CD8-positive, alpha-beta memory T cell (primary cell): Measurements from ENCODE around the gene CEMP1. TPM values are rescaled to one million over a fixed set of nuclear protein-coding genes. Genes with fewer than 3 reads are reported as not detected.

Experiments
- CTCF ChIA-PET: fragments of 350-600 bp; sonication (Branson Sonifier 250); formaldehyde crosslinking; loops from one replicate; lab custom pipeline; 2021; ENCODE audit warnings: antibody characterized with exemption; lab: Charles Lee
- POLR2A ChIA-PET: fragments of 350-600 bp; sonication (Branson Sonifier 250); formaldehyde crosslinking; loops from one replicate; lab custom pipeline; 2021; ENCODE audit warnings: antibody characterized with exemption; lab: Charles Lee
- DNase-seq, 5 donors: peaks; one replicate each; pipeline versions ENCODE4 v3.0.0 to v3.0.0-alpha.2; 2020 to 2022; ENCODE audit warnings: mixed read lengths in 1 of 5
- H3K27ac ChIP-seq: one replicate; pipeline ENCODE4 v1.7.0; 2013; ENCODE audit warnings: low read depth, mild to moderate bottlenecking, low read length, moderate library complexity
- H3K27me3 ChIP-seq: 2 replicates; pipeline ENCODE4 v1.7.0; 2013; ENCODE audit warnings: low read length, mild to moderate bottlenecking; ENCODE audit not compliant: insufficient read depth, poor library complexity, severe bottlenecking
- H3K36me3 ChIP-seq: 2 replicates; pipeline ENCODE4 v1.7.0; 2013; ENCODE audit warnings: mild to moderate bottlenecking, low read length, moderate library complexity; ENCODE audit not compliant: insufficient read depth
- H3K4me1 ChIP-seq: 2 replicates; pipeline ENCODE4 v1.7.0; 2013; ENCODE audit warnings: mild to moderate bottlenecking, low read length, moderate library complexity; ENCODE audit not compliant: insufficient read depth
- H3K4me3 ChIP-seq: 2 replicates; pipeline ENCODE4 v1.7.0; 2013; ENCODE audit warnings: mild to moderate bottlenecking, low read length
- H3K9me3 ChIP-seq: 2 replicates; pipeline ENCODE4 v1.7.0; 2013; ENCODE audit warnings: mild to moderate bottlenecking, low read length
- H3K27ac Mint-ChIP-seq, 8 donors: one replicate each; pipeline ENCODE4 v1.8.0; 2020 to 2021; ENCODE audit warnings: mixed read lengths in 8 of 8, mild to moderate bottlenecking in 6 of 8, inconsistent platforms in 3 of 8, moderate library complexity in 3 of 8
- H3K27me3 Mint-ChIP-seq, 2 donors: one replicate each; pipeline ENCODE4 v1.8.0; 2020 to 2021; ENCODE audit warnings: mixed read lengths in 2 of 2, mild to moderate bottlenecking in 1 of 2, moderate library complexity in 1 of 2
- H3K36me3 Mint-ChIP-seq, 3 donors: one replicate each; pipeline ENCODE4 v1.8.0; 2020 to 2021; ENCODE audit warnings: mixed read lengths in 3 of 3, inconsistent platforms in 1 of 3, mild to moderate bottlenecking in 1 of 3
- H3K4me1 Mint-ChIP-seq, 3 donors: one replicate each; pipeline ENCODE4 v1.8.0; 2020 to 2021; ENCODE audit warnings: mixed read lengths in 3 of 3, inconsistent platforms in 1 of 3, mild to moderate bottlenecking in 1 of 3
- H3K4me3 Mint-ChIP-seq, 7 donors: one replicate each; pipeline ENCODE4 v1.8.0; 2020 to 2021; ENCODE audit warnings: mixed read lengths in 7 of 7, mild to moderate bottlenecking in 6 of 7, moderate library complexity in 4 of 7, inconsistent platforms in 2 of 7
- H3K9me3 Mint-ChIP-seq, 5 donors: one replicate each; pipeline ENCODE4 v1.8.0; 2020 to 2022; ENCODE audit warnings: mixed read lengths in 5 of 5, mild to moderate bottlenecking in 3 of 5, moderate library complexity in 2 of 5, inconsistent platforms in 1 of 5
- polyA plus RNA-seq: library from polyadenylated mRNA; unstranded; fragments of 300-500 nt; fragmentation: Illumina TruSeq; gene quantifications from one replicate; pipeline ENCODE4 v1.2.3, GENCODE V29; 2021
- total RNA-seq, 2 experiments: library from RNA; stranded (reverse); gene quantifications; one replicate each; pipeline ENCODE4 v1.2.3, GENCODE V29; 2021

CEMP1 gene
- total and polyA plus RNA-seq, 3 experiments from 2014 or later, result 0.16 to 3.3 TPM; not detected in 1

DNA sequence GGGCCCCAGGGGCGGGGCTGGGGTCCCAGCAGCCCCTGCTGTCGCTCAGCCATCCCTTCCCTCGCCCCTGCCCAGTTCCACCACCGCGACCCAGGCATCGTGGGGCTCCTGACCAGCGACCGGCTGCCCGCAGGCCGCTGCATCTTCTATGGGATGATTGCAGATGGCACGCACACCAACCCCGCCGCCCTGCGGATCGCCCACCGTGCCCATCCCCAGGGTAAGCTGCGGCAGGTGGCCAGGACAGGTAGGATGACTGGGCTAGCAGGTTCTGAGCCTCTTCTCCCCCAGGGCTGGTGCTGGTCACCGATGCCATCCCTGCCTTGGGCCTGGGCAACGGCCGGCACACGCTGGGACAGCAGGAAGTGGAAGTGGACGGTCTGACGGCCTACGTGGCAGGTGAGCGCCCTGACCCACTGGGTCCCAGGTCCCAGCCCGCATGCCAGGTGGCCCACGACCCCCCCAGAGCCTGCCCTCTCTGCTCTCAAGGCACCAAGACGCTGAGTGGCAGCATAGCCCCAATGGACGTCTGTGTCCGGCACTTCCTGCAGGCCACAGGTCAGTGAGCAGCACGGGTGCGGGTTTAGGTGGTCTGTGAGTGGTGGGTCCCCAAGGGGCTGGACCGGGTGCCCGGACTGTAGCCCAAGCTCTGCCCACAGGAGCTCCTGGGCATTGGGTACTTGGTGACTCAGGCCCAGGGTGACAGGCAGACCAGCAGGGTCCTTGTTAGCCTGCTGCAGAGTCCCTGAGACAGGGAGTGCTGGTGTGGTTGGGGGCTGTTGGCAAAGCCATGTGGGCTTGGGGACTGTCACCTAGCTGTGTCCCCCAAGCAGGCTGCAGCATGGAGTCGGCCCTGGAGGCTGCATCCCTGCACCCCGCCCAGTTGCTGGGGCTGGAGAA lies 2.8 kb downstream of the CEMP1 start:
- H3K4me1 Mint-ChIP-seq, result peaks cover 18 to 32% (median 19%) of the 10 kb centered on the region in 3 donors
- H3K4me3 Mint-ChIP-seq, result peak overlapping the region in 1 of 7 donors; percentile 13
- CTCF ChIA-PET, result interaction anchor here (1.5 kb wide), 1 partner anchor 8 kb away, joined by 4 read pairs; the partner anchor contains the start of gene AMDHD2

GRCh38 chr16:2527784-2528100 lies 3.5 kb downstream of the CEMP1 start:
- peaks cover 12% of the 10 kb centered on the region for H3K36me3 ChIP-seq
- Mint-ChIP-seq H3K27ac (no peak overlapping the region), H3K36me3 (peaks cover 0 to 56% (median 4%) of the 10 kb centered on the region in 3 donors), H3K4me3 (no peak overlapping the region), H3K27me3 (no peaks in the 10 kb centered on the region), H3K4me1 (peaks cover 16 to 30% (median 16%) of the 10 kb centered on the region in 3 donors), H3K9me3 (peaks cover 0 to 5% (median 0%) of the 10 kb centered on the region in 5 donors)
- no peak overlapping the region for H3K4me3 ChIP-seq
- CTCF ChIA-PET, result no interaction called here
- POLR2A ChIA-PET, result no interaction called here
- H3K9me3 ChIP-seq, result no peaks in the 10 kb centered on the region
- H3K4me1 ChIP-seq, result peaks cover 7% of the 10 kb centered on the region
- no peaks in the 10 kb centered on the region for H3K27me3 ChIP-seq
- peak in 1 of 5 donors; percentile 48 for DNase-seq
- no peak overlapping the region for H3K27ac ChIP-seq

More for the DNA sequence above, 2.8 kb downstream of the CEMP1 start:
- H3K4me3 ChIP-seq, result no peak overlapping the region
- H3K4me1 ChIP-seq, result peaks cover 7% of the 10 kb centered on the region
- Mint-ChIP-seq H3K36me3 (peaks cover 0 to 52% (median 4%) of the 10 kb centered on the region in 3 donors), H3K9me3 (peaks cover 0 to 7% (median 0%) of the 10 kb centered on the region in 5 donors), H3K27ac (no peak overlapping the region), H3K27me3 (peaks cover 0 to 2% of the 10 kb centered on the region in 2 donors)
- no peaks in the 10 kb centered on the region for H3K27me3 ChIP-seq
- H3K27ac ChIP-seq, result no peak overlapping the region
- POLR2A ChIA-PET, result interaction anchor here (1.0 kb wide), 1 partner anchor 8 kb away, joined by 5 read pairs; the partner anchor contains the start of gene AMDHD2
- DNase-seq, result no peak
- H3K36me3 ChIP-seq, result peaks cover 8% of the 10 kb centered on the region
- no peaks in the 10 kb centered on the region for H3K9me3 ChIP-seq

DNA sequence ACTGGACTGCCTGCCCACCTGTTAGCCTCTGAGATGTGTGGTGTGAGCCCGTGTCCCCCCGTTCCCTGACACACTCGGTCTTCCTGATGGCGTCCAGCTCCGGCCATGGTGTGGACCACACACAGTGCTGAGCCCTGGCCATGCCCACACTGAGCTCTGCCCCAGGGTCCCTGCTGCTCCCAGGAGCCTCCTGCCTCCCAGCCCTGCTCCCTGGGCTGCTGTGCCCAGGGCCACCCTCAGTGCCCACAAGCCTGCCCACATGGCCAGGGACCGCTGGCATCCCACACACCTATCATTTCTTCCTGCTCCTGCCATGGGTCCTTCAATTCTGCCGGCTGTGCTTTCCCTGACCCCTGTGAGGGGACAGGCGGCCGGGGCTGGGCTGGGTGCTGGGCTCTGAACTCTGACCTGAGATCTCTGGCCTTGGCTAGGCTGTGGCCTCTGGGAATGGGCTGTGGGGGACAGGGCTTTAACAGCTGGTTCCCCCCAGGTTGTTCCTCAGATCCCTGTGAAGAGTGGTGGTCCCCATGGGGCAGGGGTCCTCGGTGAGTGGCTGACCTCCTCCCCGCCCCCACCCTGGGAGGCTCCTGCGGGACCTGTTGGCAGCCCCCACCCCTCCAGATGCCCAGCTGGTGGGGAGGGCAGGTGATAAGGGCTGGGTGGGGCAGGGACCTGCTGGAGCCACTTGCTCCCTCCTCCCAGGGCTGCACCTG lies 4.0 kb downstream of the CEMP1 start:
- Histone ChIP-seq H3K27ac (no peak overlapping the region), H3K36me3 (peaks cover 12% of the 10 kb centered on the region), H3K4me3 (no peak overlapping the region), H3K27me3 (no peaks in the 10 kb centered on the region), H3K9me3 (no peaks in the 10 kb centered on the region), H3K4me1 (peaks cover 7% of the 10 kb centered on the region)
- no peak for DNase-seq
- Mint-ChIP-seq H3K36me3 (peaks cover 0 to 51% (median 4%) of the 10 kb centered on the region in 3 donors), H3K4me3 (no peak overlapping the region), H3K9me3 (peaks cover 0 to 2% (median 0%) of the 10 kb centered on the region in 5 donors), H3K27me3 (no peaks in the 10 kb centered on the region), H3K4me1 (peaks cover 12 to 25% (median 13%) of the 10 kb centered on the region in 3 donors), H3K27ac (no peak overlapping the region)
- ChIA-PET CTCF (no interaction called here), POLR2A (no interaction called here)

DNA sequence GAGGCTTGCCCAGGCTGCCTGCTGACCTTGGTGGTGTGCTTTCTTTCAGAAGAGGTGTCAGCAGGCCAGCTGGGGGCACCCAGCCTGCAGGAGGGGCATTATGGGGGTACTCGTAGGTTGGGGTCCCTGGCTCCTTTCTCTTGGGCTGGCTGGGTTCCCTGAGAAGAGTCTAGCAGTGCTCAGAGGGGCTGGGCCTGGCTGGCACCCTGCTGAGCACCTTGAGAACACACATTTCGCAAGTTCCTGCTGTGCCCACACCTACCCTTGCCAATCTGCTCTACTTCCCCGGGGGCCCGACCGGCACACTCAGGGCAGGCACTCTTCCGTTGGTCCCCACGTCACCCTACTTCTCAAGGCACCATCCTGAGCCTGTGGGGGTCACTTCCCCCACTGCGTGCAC lies 5.1 kb downstream of the CEMP1 start:
- H3K4me3 ChIP-seq, result no peak overlapping the region
- peaks cover 12% of the 10 kb centered on the region for H3K36me3 ChIP-seq
- H3K27me3 ChIP-seq, result no peaks in the 10 kb centered on the region
- Mint-ChIP-seq H3K27ac (no peak overlapping the region), H3K27me3 (no peaks in the 10 kb centered on the region), H3K4me1 (peaks cover 9 to 22% (median 11%) of the 10 kb centered on the region in 3 donors), H3K4me3 (no peak overlapping the region), H3K36me3 (peaks cover 0 to 57% (median 4%) of the 10 kb centered on the region in 3 donors), H3K9me3 (no peaks in the 10 kb centered on the region)
- DNase-seq, result no peak
- POLR2A ChIA-PET, result no interaction called here
- peaks cover 8% of the 10 kb centered on the region for H3K4me1 ChIP-seq
- no peaks in the 10 kb centered on the region for H3K9me3 ChIP-seq
- CTCF ChIA-PET, result no interaction called here
- H3K27ac ChIP-seq, result no peak overlapping the region

GRCh38 chr16:2524339-2524938 lies 6.8 kb downstream of the CEMP1 start:
- Mint-ChIP-seq H3K27ac (peak overlapping the region in 6 of 8 donors; percentile 4 to 93 (median 65)), H3K36me3 (peaks cover 0 to 61% (median 7%) of the 10 kb centered on the region in 3 donors), H3K4me3 (peak overlapping the region in 2 of 7 donors; percentile 2 to 75), H3K9me3 (no peaks in the 10 kb centered on the region), H3K27me3 (peaks cover 0 to 6% of the 10 kb centered on the region in 2 donors), H3K4me1 (peaks cover 20 to 28% (median 23%) of the 10 kb centered on the region in 3 donors)
- CTCF ChIA-PET, result no interaction called here
- Histone ChIP-seq H3K9me3 (no peaks in the 10 kb centered on the region), H3K4me3 (no peak overlapping the region), H3K27ac (no peak overlapping the region), H3K4me1 (peaks cover 12% of the 10 kb centered on the region), H3K27me3 (no peaks in the 10 kb centered on the region), H3K36me3 (peaks cover 14% of the 10 kb centered on the region)
- DNase-seq, result no peak
- POLR2A ChIA-PET, result interaction anchor here (0.8 kb wide), 1 partner anchor 8 kb away, joined by 3 read pairs; no protein-coding TSS in a partner anchor

DNA sequence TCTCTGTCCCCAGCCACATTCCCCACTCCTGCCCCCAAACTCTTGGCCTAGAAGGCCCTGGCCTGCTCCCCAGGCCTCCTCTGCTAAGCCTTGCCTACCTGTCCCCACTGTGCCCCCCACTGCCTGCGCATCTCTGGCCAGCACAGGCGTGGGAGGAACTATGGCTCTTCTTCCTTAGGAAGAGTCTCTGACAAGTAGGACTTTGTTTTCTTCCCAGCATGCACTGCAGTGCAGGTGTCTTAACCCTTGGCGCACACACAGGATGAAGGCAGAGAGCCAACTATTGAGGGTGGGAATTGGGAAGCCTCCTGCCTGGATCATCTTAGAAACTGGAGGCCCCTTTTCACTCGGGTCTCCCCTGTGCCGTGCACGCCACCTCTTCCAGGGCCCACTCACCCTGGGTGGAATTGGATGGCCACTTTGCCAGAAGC lies 7.4 kb downstream of the CEMP1 start:
- H3K27me3 ChIP-seq, result no peaks in the 10 kb centered on the region
- H3K27me3 Mint-ChIP-seq, result peaks cover 0 to 6% of the 10 kb centered on the region in 2 donors
- H3K27ac Mint-ChIP-seq, result peak overlapping the region in 6 of 8 donors; percentile 33 to 86 (median 67)
- H3K4me3 ChIP-seq, result no peak overlapping the region
- peaks cover 0 to 63% (median 7%) of the 10 kb centered on the region in 3 donors for H3K36me3 Mint-ChIP-seq
- DNase-seq, result no peak
- no peak overlapping the region for H3K27ac ChIP-seq
- H3K36me3 ChIP-seq, result peaks cover 19% of the 10 kb centered on the region
- ChIA-PET CTCF (no interaction called here), POLR2A (interaction anchor here (0.8 kb wide), 1 partner anchor 8 kb away, joined by 3 read pairs; no protein-coding TSS in a partner anchor)
- no peaks in the 10 kb centered on the region for H3K9me3 Mint-ChIP-seq
- H3K4me1 Mint-ChIP-seq, result peaks cover 24 to 35% (median 24%) of the 10 kb centered on the region in 3 donors
- H3K4me1 ChIP-seq, result peaks cover 19% of the 10 kb centered on the region
- H3K9me3 ChIP-seq, result no peaks in the 10 kb centered on the region
- peak overlapping the region in 2 of 7 donors; percentile 50 to 75 for H3K4me3 Mint-ChIP-seq

- H3K4me1 Mint-ChIP-seq, result peaks cover 49 to 63% (median 50%) of the 10 kb centered on the region in 3 donors
- Histone ChIP-seq H3K4me3 (peak overlapping the region; percentile 58), H3K4me1 (peaks cover 45% of the 10 kb centered on the region), H3K27ac (peak overlapping the region; percentile 73), H3K36me3 (peaks cover 19% of the 10 kb centered on the region), H3K9me3 (no peaks in the 10 kb centered on the region), H3K27me3 (no peaks in the 10 kb centered on the region)
- peaks cover 0 to 7% of the 10 kb centered on the region in 2 donors for H3K27me3 Mint-ChIP-seq
- H3K36me3 Mint-ChIP-seq, result peaks cover 0 to 65% (median 7%) of the 10 kb centered on the region in 3 donors
- H3K27ac Mint-ChIP-seq, result peak overlapping the region; percentile 92 to 99 (median 96)
- ChIA-PET POLR2A (interaction anchor here (0.6 to 3.6 kb wide), 9 partner anchors 8 to 366 kb away, joined by 3 to 65 read pairs (median 5); partner anchors contain the start of genes CEMP1, PDPK1, PGP and TBC1D24), CTCF (interaction anchor here (0.9 to 1.8 kb wide), 3 partner anchors 8 to 20 kb away, joined by 3 to 12 read pairs (median 4); no protein-coding TSS in a partner anchor)
- peak overlapping the region; percentile 90 to 98 (median 92) for H3K4me3 Mint-ChIP-seq
- peak; percentile 63 to 87 (median 85) for DNase-seq
- H3K9me3 Mint-ChIP-seq, result no peaks in the 10 kb centered on the region
Observed at GRCh38 chr16:2520784-2521531, 10.2 kb downstream of the CEMP1 start.
